ENCODE results near the gene GULP1. TPM values are rescaled to one million over a fixed set of nuclear protein-coding genes. Genes with fewer than 3 reads are reported as not detected.

The GULP1 gene
- total and polyA plus RNA-seq, 7 donors, result 3.5 to 56.1 (median 50.9) TPM

GRCh38 chr2:188318161-188318749 is 26.6 kb downstream of the GULP1 start:
- H3K4me1 ChIP-seq, result peaks cover 0 to 12% (median 10%) of the 10 kb centered on the region in 4 donors
- TF ChIP-seq POLR2AphosphoS5 (IDR thresholded peaks at IDR 0.05) (no peak), POLR2A (IDR thresholded peaks at IDR 0.05) (no peak), EP300 (IDR thresholded peaks at IDR 0.05) (no peak), CTCF (IDR thresholded peaks at IDR 0.05) (no peak)
- H3K27me3 ChIP-seq, result no peaks in the 10 kb centered on the region
- no peaks in the 10 kb centered on the region for H3K36me3 ChIP-seq
- peaks cover 0 to 4% (median 0%) of the 10 kb centered on the region in 4 donors for H3K9me3 ChIP-seq
- 18 to 68% methylated on average over 4 of the region's 4 CpGs for WGBS, 2 donors
- no peak for DNase-seq
- intact Hi-C loops (cut with DNase I), result no loop called here
- no peak overlapping the region for H3K4me3 ChIP-seq
- no peak overlapping the region for H3K27ac ChIP-seq

- Histone ChIP-seq H3K9me3 (peaks cover 0 to 4% (median 0%) of the 10 kb centered on the region in 4 donors), H3K4me3 (no peak overlapping the region), H3K27me3 (no peaks in the 10 kb centered on the region), H3K27ac (no peak overlapping the region), H3K4me1 (peaks cover 0 to 28% (median 22%) of the 10 kb centered on the region in 4 donors), H3K36me3 (no peaks in the 10 kb centered on the region)
- intact Hi-C loops (cut with DNase I), result no loop called here
- no peak for TF ChIP-seq CTCF (IDR thresholded peaks at IDR 0.05)
- TF ChIP-seq POLR2A (IDR thresholded peaks at IDR 0.05), result no peak
- no peak for TF ChIP-seq EP300 (IDR thresholded peaks at IDR 0.05)
- no peak for TF ChIP-seq POLR2AphosphoS5 (IDR thresholded peaks at IDR 0.05)
- DNase-seq, result no peak
- WGBS, 2 donors, result 88 to 97% methylated on average over 1 of the region's 1 CpG
These were observed 28.2 kb downstream of the GULP1 start for GRCh38 chr2:188319838-188320237.

GRCh38 chr2:188320861-188321260 is 29.2 kb downstream of the GULP1 start:
- TF ChIP-seq POLR2A (IDR thresholded peaks at IDR 0.05) (no peak), EP300 (IDR thresholded peaks at IDR 0.05) (no peak)

GRCh38 chr2:188322569-188323551 is 31.2 kb downstream of the GULP1 start:
- no peaks in the 10 kb centered on the region for H3K36me3 ChIP-seq
- intact Hi-C loops (cut with DNase I), result no loop called here
- no peaks in the 10 kb centered on the region for H3K27me3 ChIP-seq
- no peak overlapping the region for H3K4me3 ChIP-seq
- 23 to 67% methylated on average over 6 of the region's 6 CpGs for WGBS, 2 donors
- no peaks in the 10 kb centered on the region for H3K9me3 ChIP-seq
- no peak overlapping the region for H3K27ac ChIP-seq
- no peak for TF ChIP-seq EP300 (IDR thresholded peaks at IDR 0.05)
- TF ChIP-seq POLR2A (IDR thresholded peaks at IDR 0.05), result no peak
- TF ChIP-seq CTCF (IDR thresholded peaks at IDR 0.05), result no peak
- no peak for TF ChIP-seq POLR2AphosphoS5 (IDR thresholded peaks at IDR 0.05)
- no peak for DNase-seq
- H3K4me1 ChIP-seq, result peaks cover 0 to 41% (median 36%) of the 10 kb centered on the region in 4 donors

More at GRCh38 chr2:188320861-188321260, 29.2 kb downstream of the GULP1 start:
- no peaks in the 10 kb centered on the region for H3K27me3 ChIP-seq
- DNase-seq, result no peak
- peaks cover 0 to 29% (median 24%) of the 10 kb centered on the region in 4 donors for H3K4me1 ChIP-seq
- H3K4me3 ChIP-seq, result no peak overlapping the region
- H3K9me3 ChIP-seq, result peaks cover 0 to 4% (median 0%) of the 10 kb centered on the region in 4 donors
- H3K36me3 ChIP-seq, result no peaks in the 10 kb centered on the region
- intact Hi-C loops (cut with DNase I), result no loop called here
- H3K27ac ChIP-seq, result no peak overlapping the region
- 64 to 71% methylated on average over 2 of the region's 2 CpGs for WGBS, 2 donors

GRCh38 chr2:188324067-188324466 is 32.4 kb downstream of the GULP1 start:
- H3K27ac ChIP-seq, result no peak overlapping the region
- TF ChIP-seq EP300 (IDR thresholded peaks at IDR 0.05) (no peak), CTCF (IDR thresholded peaks at IDR 0.05) (no peak), POLR2A (IDR thresholded peaks at IDR 0.05) (no peak)
- no peak overlapping the region for H3K4me3 ChIP-seq
- no peaks in the 10 kb centered on the region for H3K9me3 ChIP-seq
- intact Hi-C loops (cut with DNase I), result no loop called here
- peaks cover 0 to 43% (median 36%) of the 10 kb centered on the region in 4 donors for H3K4me1 ChIP-seq
- H3K36me3 ChIP-seq, result no peaks in the 10 kb centered on the region
- no peaks in the 10 kb centered on the region for H3K27me3 ChIP-seq
- DNase-seq, result no peak
